HCT116 (cell line): Measurements from ENCODE around the gene IGSF9B. TPM values are rescaled to one million over a fixed set of nuclear protein-coding genes. Genes with fewer than 3 reads are reported as not detected.
A peak's percentile ranks its signal among the peaks of the same experiment; 100 is the strongest.

ENCODE experiments used
- ATAC-seq: fragments of 200-7000 bp; cut with Tn5 transposase; 2 replicates; pipeline ENCODE4 v1.9.1; 2020; ENCODE audit warnings: mild to moderate bottlenecking, moderate library complexity
- BruUV-seq: library from RNA; stranded (reverse); fragments of 400-500 nt; replicated peaks from 2 replicates; lab custom pipeline; 2021; lab: Mats Ljungman, UMichigan
- CTCF ChIA-PET: fragments of 300-600 bp; sonication (Branson Sonifier 250); formaldehyde crosslinking; loops from one replicate; lab custom pipeline; 2021; ENCODE audit warnings: antibody characterized with exemption; lab: Charles Lee
- POLR2A ChIA-PET: fragments of 300-600, 350-600 bp; sonication (Branson Sonifier 250); formaldehyde crosslinking; loops from one replicate; lab custom pipeline; 2021; ENCODE audit warnings: antibody characterized with exemption; lab: Charles Lee
- RAD21 ChIA-PET, 2 experiments: fragments of 300-600 bp; sonication (Branson Sonifier 250); formaldehyde crosslinking; loops; one replicate each; lab custom pipeline; 2023; ENCODE audit warnings: low total read pairs in 2 of 2; ENCODE audit not compliant: uncharacterized antibody in 2 of 2, unreplicated experiment in 2 of 2, low non-redundant PET in 1 of 2; lab: Charles Lee
- DNase-seq: peaks from one replicate; pipeline ENCODE4 v3.0.0-alpha.2; 2010; ENCODE audit warnings: low read depth, low spot score
- H2AFZ ChIP-seq: fragments of 200-600 bp; shearing (Covaris generic), sonication (generic); 2 replicates; pipeline ENCODE4 v1.6.1; 2017; ENCODE audit warnings: low read depth, mixed run types, mixed read lengths, antibody characterized with exemption, low read length; ENCODE audit not compliant: poor library complexity, severe bottlenecking
- H3K27ac ChIP-seq: 2 replicates; pipeline ENCODE4 v1.5.1; 2012; ENCODE audit warnings: low read depth, low read length
- H3K27me3 ChIP-seq: fragments of 200-600 bp; sonication (generic); 2 replicates; pipeline ENCODE4 v1.6.1; 2016; ENCODE audit warnings: mixed run types, low read length, mixed read lengths; ENCODE audit not compliant: insufficient read depth
- H3K36me3 ChIP-seq, 2 experiments: fragments of 200-500 bp in 1 of 2; fragments of 200-600 bp in 1 of 2; sonication (Bioruptor generic) in 1 of 2; sonication (generic) in 1 of 2; 2 replicates each; pipeline versions ENCODE4 v1.5.1 to v1.6.1; 2014 to 2016; ENCODE audit warnings: low read length in 2 of 2, inconsistent platforms in 1 of 2, mixed read lengths in 1 of 2, mixed run types in 1 of 2; ENCODE audit not compliant: insufficient read depth in 2 of 2, control insufficient read depth in 1 of 2
- H3K4me1 ChIP-seq, 2 experiments: fragments of 200-600 bp in 1 of 2; sonication (generic) in 1 of 2; 2 replicates each; pipeline versions ENCODE4 v1.5.1 to v1.6.1; 2012 to 2017; ENCODE audit warnings: low read length in 2 of 2, inconsistent platforms in 1 of 2, mild to moderate bottlenecking in 1 of 2, mixed read lengths in 1 of 2, mixed run types in 1 of 2, moderate library complexity in 1 of 2; ENCODE audit not compliant: insufficient read depth in 2 of 2, control insufficient read depth in 1 of 2
- H3K4me2 ChIP-seq: fragments of 200-600 bp; sonication (generic); 2 replicates; pipeline ENCODE4 v1.6.1; 2017; ENCODE audit warnings: mixed run types, low read length, mixed read lengths
- H3K4me3 ChIP-seq, 2 experiments: fragments of 200-600 bp in 1 of 2; sonication (generic) in 1 of 2; replicated peaks in 1 of 2; 2 replicates each; pipeline ENCODE4 v1.5.1; 2011 to 2016; ENCODE audit warnings: low read length in 2 of 2, control low read depth in 1 of 2, low read depth in 1 of 2, mild to moderate bottlenecking in 1 of 2, mixed read lengths in 1 of 2, mixed run types in 1 of 2
- H3K79me2 ChIP-seq: fragments of 200-600 bp; sonication (generic); 2 replicates; pipeline ENCODE4 v1.6.1; 2017; ENCODE audit warnings: mild to moderate bottlenecking, mixed run types, low read length, moderate library complexity, mixed read lengths; ENCODE audit not compliant: insufficient read depth
- H3K9ac ChIP-seq: fragments of 200-600 bp; sonication (generic); 2 replicates; pipeline ENCODE4 v1.6.1; 2016; ENCODE audit warnings: low read length, mixed read lengths
- H3K9me2 ChIP-seq: fragments of 200-600 bp; sonication (generic), shearing (Covaris generic); 2 replicates; pipeline ENCODE4 v1.6.1; 2017; ENCODE audit warnings: mixed run types, mild to moderate bottlenecking, moderate library complexity; ENCODE audit not compliant: insufficient read depth
- H3K9me3 ChIP-seq, 2 experiments: fragments of 200-500 bp in 1 of 2; fragments of 200-600 bp in 1 of 2; sonication (Bioruptor generic) in 1 of 2; sonication (generic) in 1 of 2; 2 replicates each; pipeline ENCODE4 v1.6.1; 2014 to 2017; ENCODE audit warnings: low read length in 2 of 2, mixed read lengths in 2 of 2, inconsistent platforms in 1 of 2, low read depth in 1 of 2, mild to moderate bottlenecking in 1 of 2, mixed run types in 1 of 2, moderate library complexity in 1 of 2; ENCODE audit not compliant: control insufficient read depth in 1 of 2, insufficient read depth in 1 of 2
- H4K20me1 ChIP-seq: fragments of 200-600 bp; sonication (generic), shearing (Covaris generic); 2 replicates; pipeline ENCODE4 v1.6.1; 2017; ENCODE audit warnings: mixed run types, mild to moderate bottlenecking, moderate library complexity; ENCODE audit not compliant: insufficient read depth
- CBX3 ChIP-seq: IDR thresholded peaks from 2 replicates; pipeline ENCODE4 v1.6.1; 2012; ENCODE audit warnings: low read depth
- CEBPB ChIP-seq: IDR thresholded peaks from 2 replicates; pipeline ENCODE4 v1.6.1; 2012; ENCODE audit warnings: low read depth
- ELF1 ChIP-seq: IDR thresholded peaks from 2 replicates; pipeline ENCODE4 v1.6.1; 2012; ENCODE audit warnings: low read depth, borderline replicate concordance
- EZH2 ChIP-seq: fragments of 200-600 bp; sonication (generic); IDR thresholded peaks from 2 replicates; pipeline ENCODE4 v1.6.1; 2017; ENCODE audit warnings: antibody characterized with exemption, mixed run types
- JUND ChIP-seq: IDR thresholded peaks from 2 replicates; pipeline ENCODE4 v1.6.1; 2012
- POLR2A ChIP-seq: IDR thresholded peaks from 2 replicates; pipeline ENCODE4 v1.7.0; 2011; ENCODE audit warnings: borderline replicate concordance; ENCODE audit not compliant: insufficient read depth, insufficient read length; ENCODE audit errors: extremely low read depth
- POLR2AphosphoS5 ChIP-seq: IDR thresholded peaks from 2 replicates; pipeline ENCODE4 v1.6.1; 2011; ENCODE audit warnings: mild to moderate bottlenecking, low read depth, low read length, moderate library complexity
- RAD21 ChIP-seq: IDR thresholded peaks from 2 replicates; pipeline ENCODE4 v1.6.1; 2012; ENCODE audit warnings: low read depth, mild to moderate bottlenecking
- SP1 ChIP-seq: IDR thresholded peaks from 2 replicates; pipeline ENCODE4 v1.6.1; 2012; ENCODE audit warnings: low read depth
- SRF ChIP-seq: IDR thresholded peaks from 2 replicates; pipeline ENCODE4 v1.6.1; 2012; ENCODE audit warnings: low read depth
- TCF7L2 ChIP-seq: IDR thresholded peaks from 2 replicates; pipeline ENCODE4 v1.7.0; 2011; ENCODE audit warnings: borderline replicate concordance, inconsistent platforms; ENCODE audit not compliant: insufficient read depth, insufficient read length; ENCODE audit errors: extremely low read depth
- YY1 ChIP-seq: IDR thresholded peaks from 2 replicates; pipeline ENCODE4 v1.6.1; 2011; ENCODE audit warnings: low read length, low read depth, moderate library complexity, mild to moderate bottlenecking; ENCODE audit not compliant: insufficient replicate concordance; ENCODE audit errors: extremely low read depth
- ZFX ChIP-seq: fragments of 450-650 bp; IDR thresholded peaks from 2 replicates; pipeline ENCODE4 v1.6.1; 2017
- ZNF274 ChIP-seq: fragments of 200-500 bp; sonication (Bioruptor generic); IDR thresholded peaks from 2 replicates; pipeline ENCODE4 v1.6.1; 2014; ENCODE audit warnings: mild to moderate bottlenecking, low read depth, low read length, inconsistent platforms
- intact Hi-C: fragments of 100-400 bp; cut with micrococcal nuclease; formaldehyde crosslinking; loops from 2 replicates; pipeline ENCODE4 v1.10.0; 2022
- total RNA-seq: library from RNA; stranded (reverse); gene quantifications from one replicate; pipeline ENCODE4 v1.2.1, GENCODE V29; 2021; ENCODE audit not compliant: unreplicated experiment
- TF ChIP-seq, protein P1 (sequence below): IDR thresholded peaks from 2 replicates; pipeline ENCODE4 v1.6.1; 2012
- TF ChIP-seq, protein P2 (sequence below): IDR thresholded peaks from 2 replicates; pipeline ENCODE4 v1.6.1; 2012
- TF ChIP-seq, protein P3 (sequence below), 3 experiments: fragments of 200-600 bp in 1 of 3; sonication (generic) in 1 of 3; IDR thresholded peaks in 2 of 3; conservative IDR thresholded peaks in 1 of 3; 2 replicates each; pipeline ENCODE4 v1.5.1; 2012 to 2017; ENCODE audit warnings: low read depth in 2 of 3, low read length in 2 of 3, antibody characterized with exemption in 1 of 3, borderline replicate concordance in 1 of 3, control low read depth in 1 of 3, mild to moderate bottlenecking in 1 of 3, mixed read lengths in 1 of 3, mixed run types in 1 of 3, moderate library complexity in 1 of 3; ENCODE audit not compliant: insufficient read depth in 1 of 3

The IGSF9B gene
- total RNA-seq, 1 experiment from 2014 or later: 12.4 TPM

DNA sequence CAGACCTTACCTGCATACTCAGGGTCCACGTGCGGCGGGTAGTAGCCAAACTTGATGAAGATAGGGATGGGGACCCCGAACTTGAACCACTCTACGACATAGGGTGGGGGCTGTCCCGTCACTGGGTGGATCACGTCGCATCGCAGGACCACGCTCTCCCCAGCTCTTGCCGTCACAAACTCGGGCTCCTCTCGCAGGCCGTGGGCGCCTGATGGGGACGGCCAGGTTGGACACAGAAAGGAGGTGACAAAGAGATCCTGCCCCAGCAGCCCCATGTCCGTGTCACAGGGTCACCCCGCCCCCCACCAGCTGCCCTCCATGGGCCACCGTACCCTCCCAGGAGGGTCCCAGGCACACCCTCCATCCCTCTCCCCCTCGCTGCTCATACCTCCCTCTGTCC lies 10.7 kb downstream of the IGSF9B start:
- intact Hi-C loops: no loop called here
- H3K79me2 ChIP-seq: no peaks in the 10 kb centered on the region; the same call in 1 of the 2 replicates
- ChIA-PET POLR2A (no interaction called here), CTCF (no interaction called here), RAD21 (no interaction called here)
- H3K9me3 ChIP-seq: no peaks in the 10 kb centered on the region
- DNase-seq: no peak
- H3K36me3 ChIP-seq: no peaks in the 10 kb centered on the region; a peak in 1 of 4 replicates
- H3K9ac ChIP-seq: no peak overlapping the region
- no peak for ATAC-seq
- no TSS peak for BruUV-seq
- no peaks in the 10 kb centered on the region for H3K9me2 ChIP-seq
- H3K27ac ChIP-seq: peak overlapping the region; percentile 29; the same call in 1 of the 2 replicates
- no peaks in the 10 kb centered on the region for H3K27me3 ChIP-seq
- no peaks in the 10 kb centered on the region for H4K20me1 ChIP-seq
- no peak overlapping the region for H2AFZ ChIP-seq
- H3K4me2 ChIP-seq: peak overlapping the region; percentile 59
- peaks cover 9 to 29% of the 10 kb centered on the region in 2 experiments; a peak in 3 of 4 replicates for H3K4me1 ChIP-seq
- TF ChIP-seq, protein P1, sequence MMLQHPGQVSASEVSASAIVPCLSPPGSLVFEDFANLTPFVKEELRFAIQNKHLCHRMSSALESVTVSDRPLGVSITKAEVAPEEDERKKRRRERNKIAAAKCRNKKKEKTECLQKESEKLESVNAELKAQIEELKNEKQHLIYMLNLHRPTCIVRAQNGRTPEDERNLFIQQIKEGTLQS: no peak
- TF ChIP-seq, protein P2, sequence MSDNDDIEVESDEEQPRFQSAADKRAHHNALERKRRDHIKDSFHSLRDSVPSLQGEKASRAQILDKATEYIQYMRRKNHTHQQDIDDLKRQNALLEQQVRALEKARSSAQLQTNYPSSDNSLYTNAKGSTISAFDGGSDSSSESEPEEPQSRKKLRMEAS: no peak
- no peak for TF ChIP-seq SP1
- no peak for TF ChIP-seq ELF1
- TF ChIP-seq POLR2A: no peak
- TF ChIP-seq CBX3: no peak
- no peak for TF ChIP-seq SRF
- no peak for TF ChIP-seq EZH2
- no peak for TF ChIP-seq YY1
- no peak for TF ChIP-seq TCF7L2
- TF ChIP-seq CEBPB: no peak
- no peak for TF ChIP-seq RAD21
- TF ChIP-seq JUND: no peak
- no peak for TF ChIP-seq ZFX
- TF ChIP-seq, protein P3, sequence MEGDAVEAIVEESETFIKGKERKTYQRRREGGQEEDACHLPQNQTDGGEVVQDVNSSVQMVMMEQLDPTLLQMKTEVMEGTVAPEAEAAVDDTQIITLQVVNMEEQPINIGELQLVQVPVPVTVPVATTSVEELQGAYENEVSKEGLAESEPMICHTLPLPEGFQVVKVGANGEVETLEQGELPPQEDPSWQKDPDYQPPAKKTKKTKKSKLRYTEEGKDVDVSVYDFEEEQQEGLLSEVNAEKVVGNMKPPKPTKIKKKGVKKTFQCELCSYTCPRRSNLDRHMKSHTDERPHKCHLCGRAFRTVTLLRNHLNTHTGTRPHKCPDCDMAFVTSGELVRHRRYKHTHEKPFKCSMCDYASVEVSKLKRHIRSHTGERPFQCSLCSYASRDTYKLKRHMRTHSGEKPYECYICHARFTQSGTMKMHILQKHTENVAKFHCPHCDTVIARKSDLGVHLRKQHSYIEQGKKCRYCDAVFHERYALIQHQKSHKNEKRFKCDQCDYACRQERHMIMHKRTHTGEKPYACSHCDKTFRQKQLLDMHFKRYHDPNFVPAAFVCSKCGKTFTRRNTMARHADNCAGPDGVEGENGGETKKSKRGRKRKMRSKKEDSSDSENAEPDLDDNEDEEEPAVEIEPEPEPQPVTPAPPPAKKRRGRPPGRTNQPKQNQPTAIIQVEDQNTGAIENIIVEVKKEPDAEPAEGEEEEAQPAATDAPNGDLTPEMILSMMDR (IDR thresholded peaks at IDR 0.05 in 2 of 3, conservative IDR thresholded peaks at IDR 0.05 in 1 of 3; ENCODE audit: borderline replicate concordance in 1 of 3, insufficient read depth in 1 of 3, low read depth in 2 of 3, low read length in 2 of 3): no peak
- TF ChIP-seq ZNF274: no peak
- TF ChIP-seq POLR2AphosphoS5: no peak
- no peak overlapping the region for H3K4me3 ChIP-seq
